Left lobe of liver (tissue), 2 donors: ENCODE data around the gene NKX2-2. TPM values are rescaled to one million over a fixed set of nuclear protein-coding genes. Genes with fewer than 3 reads are reported as not detected.

Source experiments
- ATAC-seq: fragments of 200-7000 bp; cut with Tn5 transposase; one replicate; pipeline ENCODE4 v1.9.1; 2020; ENCODE audit warnings: mild to moderate bottlenecking, moderate library complexity
- DNase-seq: peaks from one replicate; pipeline ENCODE4 v3.0.0-alpha.2; 2020; ENCODE audit warnings: low spot score
- total RNA-seq: library from RNA; stranded (reverse); gene quantifications from one replicate; pipeline ENCODE4 v1.2.1, GENCODE V29; 2021
- donor health status: DM: no; HTN: no; CAD: no; lungs with moderate emphysema.
- donor health status: DM: no; HTN: yes; CAD: no.

Gene NKX2-2
- total RNA-seq, 1 donor from 2014 or later, result not detected

GRCh38 chr20:21522481-21523280, 8.8 kb upstream of the NKX2-2 start:
- DNase-seq (no peak), ATAC-seq (peak; percentile 67)

GRCh38 chr20:21521596-21522480, 8.0 kb upstream of the NKX2-2 start:
- ATAC-seq, result peak; percentile 14
- DNase-seq, result no peak

DNA sequence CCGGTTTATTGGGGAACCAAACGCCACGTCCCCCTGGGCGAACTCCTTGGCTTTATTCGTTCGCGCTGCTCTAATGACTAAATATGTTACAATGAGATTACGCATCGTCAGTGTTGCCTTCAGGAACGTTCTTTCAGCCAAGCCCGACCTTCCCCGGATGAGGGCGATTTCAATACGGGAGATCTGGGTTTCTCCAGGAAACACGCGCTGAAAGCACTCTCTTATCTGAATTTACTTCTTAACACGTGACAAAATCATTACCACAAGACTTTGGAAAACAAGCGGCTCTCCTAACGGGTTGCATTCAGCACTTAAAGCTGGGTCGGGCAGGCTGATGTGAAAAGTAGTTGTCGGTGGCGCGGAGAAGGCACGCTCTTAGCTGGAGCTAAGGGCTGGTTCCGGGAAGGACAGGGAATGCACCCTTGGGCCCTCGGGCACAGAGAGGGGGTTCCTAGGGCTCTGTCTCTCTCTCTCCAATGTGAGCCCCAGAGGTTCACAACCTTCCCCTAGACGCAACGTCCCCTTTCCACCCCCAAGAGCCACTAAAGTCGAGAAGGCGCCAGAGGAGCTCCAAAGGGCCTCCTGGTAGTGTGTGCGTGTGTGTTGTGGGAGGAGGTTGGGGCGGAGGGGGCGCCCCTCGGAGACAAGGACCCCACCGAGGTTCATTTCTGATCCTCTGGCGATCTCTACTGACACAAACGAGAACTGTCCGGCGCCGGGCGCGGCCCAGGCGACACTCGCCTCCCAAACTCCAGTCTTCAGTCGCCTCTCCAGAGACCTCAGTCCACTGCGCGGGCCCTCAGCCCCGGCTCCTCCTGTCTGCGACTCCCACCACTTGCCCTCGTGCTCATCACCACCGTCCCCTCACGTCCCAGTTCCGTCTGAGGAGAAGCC, 7.1 kb upstream of the NKX2-2 start:
- DNase-seq (no peak), ATAC-seq (no peak)

- DNase-seq, result no peak
- ATAC-seq, result no peak
These were observed 5.3 kb upstream of the NKX2-2 start for GRCh38 chr20:21519136-21519584.

GRCh38 chr20:21518292-21518991, 4.6 kb upstream of the NKX2-2 start:
- no peak for DNase-seq
- no peak for ATAC-seq

GRCh38 chr20:21517566-21518277, 3.9 kb upstream of the NKX2-2 start:
- ATAC-seq, result peak; percentile 14
- no peak for DNase-seq

GRCh38 chr20:21516861-21517565, 3.1 kb upstream of the NKX2-2 start:
- DNase-seq (no peak), ATAC-seq (no peak)

DNA sequence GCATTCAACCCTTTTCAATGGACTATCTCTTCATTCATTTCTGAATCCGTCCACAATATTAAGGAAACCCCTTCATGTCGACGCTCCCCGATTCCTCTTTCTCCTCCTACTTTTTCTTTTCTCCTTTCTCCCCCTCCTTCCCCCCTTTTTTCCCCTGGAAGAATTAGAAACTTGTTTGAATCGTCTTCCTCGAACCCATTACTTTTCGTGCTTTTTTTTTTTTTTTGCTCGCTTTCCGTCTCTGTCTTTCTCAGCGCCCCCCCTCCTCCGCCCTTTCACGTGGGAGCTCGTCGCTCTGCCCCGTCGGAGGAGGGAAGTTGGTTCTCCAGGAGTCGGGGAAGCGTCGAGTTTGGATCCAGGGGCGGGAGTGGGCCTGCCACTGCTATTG, 2.3 kb upstream of the NKX2-2 start:
- DNase-seq (no peak), ATAC-seq (no peak)

DNA sequence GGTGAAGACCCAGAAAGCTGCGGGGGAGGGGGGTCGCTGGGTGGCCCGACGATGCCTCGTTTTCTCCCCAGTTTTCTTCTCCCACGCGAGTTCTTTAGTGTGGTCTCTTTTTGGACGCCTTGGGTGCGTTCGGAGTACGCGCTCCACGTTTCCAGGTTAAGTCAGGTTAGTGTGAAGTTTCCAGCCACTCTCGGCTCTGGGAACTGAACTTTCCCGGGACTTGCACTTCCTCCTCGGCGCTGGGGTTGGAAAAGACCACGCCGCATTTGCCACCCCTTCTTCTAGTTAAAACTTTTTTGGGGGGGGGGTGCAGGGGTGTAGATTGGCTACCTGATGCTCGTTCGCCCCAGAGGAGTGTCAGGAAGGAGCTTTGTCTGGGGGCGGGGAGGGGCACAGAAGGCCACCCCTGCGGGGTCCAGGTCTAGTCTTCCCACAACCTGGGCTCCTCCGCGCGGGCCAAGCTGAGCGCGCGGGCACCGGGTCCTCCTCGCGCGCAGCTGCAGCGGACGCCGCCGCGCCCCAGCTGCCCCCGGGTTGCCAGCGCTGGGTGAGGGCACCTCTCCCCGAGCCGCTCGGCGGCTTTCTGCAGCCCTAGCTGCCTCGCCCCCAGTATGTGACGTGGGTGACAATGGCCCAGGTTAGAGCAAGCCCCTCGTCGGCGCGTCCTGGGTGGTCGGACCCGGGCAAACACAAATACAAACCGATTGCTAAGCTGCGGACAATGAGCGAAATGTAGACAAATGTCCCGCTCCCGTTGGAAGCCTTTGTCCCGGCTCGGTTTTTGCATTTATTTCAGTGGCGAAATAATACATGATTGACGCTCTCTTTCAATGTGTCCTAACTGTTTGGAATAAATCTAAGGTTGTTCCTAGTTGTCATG, 1.7 kb upstream of the NKX2-2 start:
- DNase-seq (no peak), ATAC-seq (no peak)

GRCh38 chr20:21514553-21515251, 838 bp upstream of the NKX2-2 start:
- no peak for DNase-seq
- no peak for ATAC-seq

DNA sequence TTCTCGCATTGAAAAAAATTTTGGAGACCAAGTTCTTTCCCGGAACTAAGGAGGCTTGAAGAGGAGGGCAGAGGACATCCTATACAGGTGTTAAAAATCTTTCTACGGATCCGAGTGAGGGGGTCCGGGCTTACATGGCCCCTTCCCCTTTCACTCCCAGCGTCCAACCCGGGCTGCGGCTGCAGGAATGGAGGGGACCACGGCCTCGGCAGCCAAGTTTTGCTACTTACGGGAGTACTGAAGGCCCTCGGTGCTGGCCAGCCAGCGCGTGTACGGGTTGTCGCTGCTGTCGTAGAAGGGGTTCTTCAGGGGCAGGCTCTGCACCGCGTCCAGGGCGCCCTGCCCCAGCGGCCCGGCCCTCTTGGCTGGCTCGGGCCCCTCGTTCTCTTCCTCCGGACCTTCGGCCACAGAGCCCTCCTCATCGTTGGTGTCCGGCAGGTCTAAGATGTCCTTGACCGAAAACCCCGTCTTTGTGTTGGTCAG, 642 bp downstream of the NKX2-2 start:
- no peak for ATAC-seq
- DNase-seq, result no peak

DNA sequence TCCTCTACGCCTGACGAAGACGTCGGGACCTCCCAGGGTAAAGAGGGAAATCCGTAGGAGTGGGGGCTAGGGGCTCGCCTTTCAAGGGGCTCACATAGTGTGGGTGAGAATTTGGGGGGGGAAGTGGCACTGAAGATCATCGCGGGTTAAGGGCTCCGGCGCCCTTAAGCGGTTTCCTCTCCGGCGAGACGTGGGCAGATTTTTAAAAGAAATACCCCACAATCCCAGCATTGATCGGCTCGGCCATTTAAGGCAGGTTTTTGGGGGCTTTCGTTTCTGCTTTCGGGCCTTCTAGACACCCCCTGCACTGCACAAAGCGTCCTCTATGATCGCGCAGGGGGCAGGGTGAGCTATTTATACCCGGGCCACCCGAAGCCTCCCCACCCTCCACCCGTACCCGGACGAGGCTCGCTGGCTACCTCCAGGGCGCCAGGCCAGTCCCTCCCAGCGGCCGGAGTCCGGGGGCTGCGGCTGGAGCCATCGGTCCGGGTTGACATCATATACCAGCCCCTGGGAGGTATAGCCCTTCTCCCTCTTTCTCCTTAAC, 1.2 kb downstream of the NKX2-2 start:
- no peak for ATAC-seq
- DNase-seq, result no peak

- DNase-seq (no peak), ATAC-seq (peak; percentile 45)
These were observed 1.8 kb downstream of the NKX2-2 start for GRCh38 chr20:21511850-21512633.

GRCh38 chr20:21511485-21511849, 2.4 kb downstream of the NKX2-2 start:
- ATAC-seq (no peak), DNase-seq (no peak)

GRCh38 chr20:21510414-21511384, 3.2 kb downstream of the NKX2-2 start:
- DNase-seq (no peak), ATAC-seq (no peak)
